Measurements from ENCODE around the gene PYURF.

Gene PYURF

DNA sequence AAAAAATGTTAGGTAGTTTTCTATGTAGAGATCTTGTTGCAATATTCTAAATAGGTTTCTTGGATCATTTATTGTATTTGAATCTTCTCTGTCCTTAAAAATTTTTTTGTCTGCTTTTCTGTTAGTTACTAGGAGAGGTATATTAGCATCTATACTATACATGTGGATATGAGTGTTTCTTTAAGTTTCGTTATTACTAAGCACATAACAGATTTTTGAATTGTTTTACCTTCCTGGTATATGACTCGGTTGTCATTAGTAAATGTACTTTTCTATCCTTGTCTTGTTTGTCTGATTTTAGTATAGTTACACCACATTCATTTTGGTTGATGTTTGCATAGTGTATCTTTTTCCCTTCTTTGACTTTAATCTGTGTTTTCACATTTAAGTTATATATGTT, 20.2 kb downstream of the PYURF start:
- DNase-seq: no peak

DNA sequence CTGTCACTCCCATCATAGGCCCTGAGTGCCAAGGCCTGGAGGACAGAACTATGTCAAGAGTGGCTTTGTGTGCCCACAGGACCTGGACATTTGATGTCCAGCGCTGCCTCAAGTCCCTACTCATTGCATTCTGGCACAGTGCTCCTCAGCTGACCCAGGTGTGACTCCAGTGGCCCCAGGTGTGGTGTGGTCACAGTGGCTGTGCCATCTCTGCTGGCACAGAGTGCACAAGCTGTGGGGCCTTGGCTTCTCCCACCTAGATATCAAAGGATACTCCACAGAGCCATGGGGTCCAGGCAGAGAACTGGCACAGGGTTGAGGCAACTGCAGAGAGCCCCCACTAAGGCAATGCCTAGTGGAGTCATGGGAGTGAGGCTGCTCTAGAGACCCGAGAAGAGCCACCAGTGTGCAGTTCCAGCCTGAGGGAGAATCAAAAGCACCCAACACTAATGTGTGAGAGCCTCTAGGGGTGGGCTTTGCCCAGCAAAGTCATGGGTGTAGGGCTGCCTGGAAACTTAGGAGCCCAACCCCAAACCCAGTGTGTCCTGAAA, 25.6 kb downstream of the PYURF start:
- DNase-seq: no peak

DNA sequence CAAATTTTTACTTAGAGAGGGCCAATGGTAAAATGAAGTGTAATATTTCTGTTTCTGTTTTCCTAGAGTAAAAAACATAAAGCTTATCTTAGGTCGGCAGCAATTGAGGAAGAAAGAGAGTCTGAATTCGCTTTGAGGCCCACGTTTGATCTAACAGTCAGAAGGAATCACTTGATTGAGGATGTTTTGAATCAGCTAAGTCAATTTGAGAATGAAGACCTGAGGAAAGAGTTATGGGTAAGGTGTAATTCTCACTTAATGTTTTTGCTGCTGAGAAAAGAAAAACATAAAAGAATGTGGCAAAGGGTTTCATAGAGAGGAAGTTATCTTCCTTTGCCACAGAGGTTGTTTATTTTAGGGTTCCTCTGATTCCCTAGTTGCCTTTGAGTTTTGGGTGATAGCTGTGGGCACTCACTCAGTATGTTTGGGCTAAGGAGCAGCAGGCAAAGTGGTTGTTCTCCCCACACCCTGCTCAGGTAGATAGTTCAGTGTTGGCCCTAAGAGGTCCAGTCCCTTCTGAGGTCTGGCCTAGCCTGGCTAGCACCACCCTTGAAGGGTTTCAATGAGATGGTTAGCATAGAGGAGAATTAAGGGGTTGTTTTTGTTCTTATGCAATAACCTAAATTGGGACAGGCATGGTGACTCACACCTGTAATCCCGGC, 34.3 kb downstream of the PYURF start:
- DNase-seq: no peak

GRCh38 chr4:88481537-88481936, 42.0 kb downstream of the PYURF start:
- DNase-seq: no peak

- no peak for DNase-seq
Observed at GRCh38 chr4:88478247-88478646, 45.3 kb downstream of the PYURF start.

GRCh38 chr4:88477229-88477860, 46.2 kb downstream of the PYURF start:
- DNase-seq: no peak
